Gastroesophageal sphincter (tissue), 4 donors: ENCODE results near the gene NAV2. TPM values are rescaled to one million over a fixed set of nuclear protein-coding genes. Genes with fewer than 3 reads are reported as not detected.

Source experiments
- ATAC-seq: fragments of 150-250 bp; one replicate; pipeline ENCODE4 v1.9.1; 2016; ENCODE audit warnings: mild to moderate bottlenecking, moderate library complexity
- H3K27ac ChIP-seq, 4 donors: fragments of 200-600 bp; sonication (generic) in 3 of 4; 1 replicate in 3 of 4; 2 replicates in 1 of 4; pipeline ENCODE4 v1.5.1; 2016 to 2019
- H3K27me3 ChIP-seq: fragments of 200-600 bp; sonication (generic); one replicate; pipeline ENCODE4 v1.5.1; 2019
- H3K36me3 ChIP-seq, 2 donors: fragments of 200-600 bp; sonication (generic); one replicate each; pipeline ENCODE4 v1.5.1; 2019; ENCODE audit warnings: control low read depth in 1 of 2
- H3K4me1 ChIP-seq, 3 donors: fragments of 200-600 bp; sonication (generic); 1 replicate in 2 of 3; 2 replicates in 1 of 3; pipeline ENCODE4 v1.5.1; 2016 to 2019; ENCODE audit warnings: control low read depth in 2 of 3
- H3K4me3 ChIP-seq, 2 donors: fragments of 200-600 bp; sonication (generic); one replicate each; pipeline ENCODE4 v1.5.1; 2019; ENCODE audit warnings: mild to moderate bottlenecking in 1 of 2, moderate library complexity in 1 of 2
- H3K9me3 ChIP-seq, 3 donors: fragments of 200-600 bp; sonication (generic); one replicate each; pipeline ENCODE4 v1.5.1; 2017 to 2019; ENCODE audit warnings: control low read depth in 2 of 3
- EP300 ChIP-seq: sonication (generic); formaldehyde crosslinking; IDR thresholded peaks from one replicate; pipeline ENCODE4 v1.6.1; 2017; ENCODE audit warnings: antibody characterized with exemption, mild to moderate bottlenecking
- POLR2A ChIP-seq, 2 donors: fragments of 450-650 bp; IDR thresholded peaks; one replicate each; pipeline ENCODE4 v1.6.1; 2017; ENCODE audit warnings: antibody characterized with exemption in 2 of 2, mild to moderate bottlenecking in 2 of 2, moderate library complexity in 1 of 2
- POLR2AphosphoS5 ChIP-seq: sonication (generic); formaldehyde crosslinking; IDR thresholded peaks from one replicate; pipeline ENCODE4 v1.6.1; 2017; ENCODE audit warnings: antibody characterized with exemption
- WGBS, 2 donors: methylation state at CpG; one replicate each; pipeline ENCODE4 v1.1.5; 2018; ENCODE audit warnings: low coverage in 1 of 2; 5-methylcytosine and 5-hydroxymethylcytosine counted together
- total RNA-seq, 4 donors: library from RNA; depleted of rRNA; stranded (reverse); fragments of >200 nt; gene quantifications; one replicate each; pipeline ENCODE4 v1.1.0, GENCODE V29; 2016
- TF ChIP-seq, protein P1 (sequence below), 4 experiments: fragments of 200-600 bp in 2 of 4; fragments of 450-650 bp in 2 of 4; sonication (generic) in 1 of 4; IDR thresholded peaks; one replicate each; pipeline ENCODE4 v1.5.1; 2017 to 2019; ENCODE audit warnings: antibody characterized with exemption in 4 of 4, mild to moderate bottlenecking in 2 of 4, moderate library complexity in 2 of 4

Gene NAV2
- total RNA-seq, 4 donors from 2014 or later: 19.5 to 57.1 (median 43.4) TPM

DNA sequence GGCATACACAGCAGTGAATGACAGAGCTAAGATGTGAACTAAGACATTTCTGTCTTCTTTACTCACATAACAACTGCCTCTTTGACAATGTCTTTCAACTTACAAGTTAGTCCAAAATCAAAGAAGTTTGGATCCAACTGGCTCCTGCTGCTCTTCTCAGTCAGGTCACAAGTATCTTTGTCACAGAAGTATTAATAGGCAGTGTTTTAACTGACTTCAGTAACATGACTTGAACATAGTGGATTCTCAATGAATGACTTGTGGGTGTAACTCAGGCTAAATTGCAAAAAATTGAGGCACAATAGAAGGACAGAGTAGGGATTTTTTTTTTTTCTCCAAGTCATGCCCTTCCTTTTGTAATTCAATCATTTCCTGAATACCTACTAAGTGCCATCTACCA, 425.0 kb downstream of the NAV2 start:
- peaks cover 12% of the 10 kb centered on the region for H3K27me3 ChIP-seq
- ATAC-seq: no peak
- no peak for TF ChIP-seq POLR2A (IDR thresholded peaks at IDR 0.05)
- TF ChIP-seq EP300: no peak
- TF ChIP-seq, protein P1, sequence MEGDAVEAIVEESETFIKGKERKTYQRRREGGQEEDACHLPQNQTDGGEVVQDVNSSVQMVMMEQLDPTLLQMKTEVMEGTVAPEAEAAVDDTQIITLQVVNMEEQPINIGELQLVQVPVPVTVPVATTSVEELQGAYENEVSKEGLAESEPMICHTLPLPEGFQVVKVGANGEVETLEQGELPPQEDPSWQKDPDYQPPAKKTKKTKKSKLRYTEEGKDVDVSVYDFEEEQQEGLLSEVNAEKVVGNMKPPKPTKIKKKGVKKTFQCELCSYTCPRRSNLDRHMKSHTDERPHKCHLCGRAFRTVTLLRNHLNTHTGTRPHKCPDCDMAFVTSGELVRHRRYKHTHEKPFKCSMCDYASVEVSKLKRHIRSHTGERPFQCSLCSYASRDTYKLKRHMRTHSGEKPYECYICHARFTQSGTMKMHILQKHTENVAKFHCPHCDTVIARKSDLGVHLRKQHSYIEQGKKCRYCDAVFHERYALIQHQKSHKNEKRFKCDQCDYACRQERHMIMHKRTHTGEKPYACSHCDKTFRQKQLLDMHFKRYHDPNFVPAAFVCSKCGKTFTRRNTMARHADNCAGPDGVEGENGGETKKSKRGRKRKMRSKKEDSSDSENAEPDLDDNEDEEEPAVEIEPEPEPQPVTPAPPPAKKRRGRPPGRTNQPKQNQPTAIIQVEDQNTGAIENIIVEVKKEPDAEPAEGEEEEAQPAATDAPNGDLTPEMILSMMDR (IDR thresholded peaks at IDR 0.05): no peak
- TF ChIP-seq POLR2AphosphoS5: no peak
- peaks cover 0 to 1% (median 0%) of the 10 kb centered on the region in 3 donors for H3K4me1 ChIP-seq
- H3K27ac ChIP-seq: no peak overlapping the region
- H3K4me3 ChIP-seq: no peak overlapping the region
- no peaks in the 10 kb centered on the region for H3K36me3 ChIP-seq
- no peaks in the 10 kb centered on the region for H3K9me3 ChIP-seq

DNA sequence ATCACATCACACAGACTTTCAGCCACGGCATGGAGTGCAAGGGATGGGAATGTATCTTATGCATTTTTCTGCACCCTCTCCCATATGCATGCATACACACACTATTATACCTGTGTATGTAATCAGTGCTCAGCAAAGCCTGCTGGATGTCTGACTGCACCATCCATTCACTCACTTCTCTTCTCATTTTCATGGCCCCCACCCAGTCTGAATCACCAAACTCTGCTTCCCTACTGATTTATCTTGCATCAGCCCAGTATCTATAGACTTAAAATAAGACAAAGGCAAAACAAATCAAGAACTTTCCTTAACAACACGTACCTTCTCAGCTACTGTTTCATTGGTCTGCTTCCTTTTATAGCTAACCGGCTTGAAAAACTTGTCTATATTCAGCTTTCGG, 426.1 kb downstream of the NAV2 start:
- WGBS, 2 donors: 81 to 83% methylated on average over 4 of the region's 4 CpGs
- Histone ChIP-seq H3K27me3 (peaks cover 16% of the 10 kb centered on the region), H3K36me3 (no peaks in the 10 kb centered on the region), H3K4me3 (no peak overlapping the region), H3K9me3 (no peaks in the 10 kb centered on the region), H3K4me1 (no peaks in the 10 kb centered on the region), H3K27ac (no peak overlapping the region)
- TF ChIP-seq EP300: no peak
- TF ChIP-seq, protein P1 (IDR thresholded peaks at IDR 0.05): no peak
- no peak for TF ChIP-seq POLR2AphosphoS5
- TF ChIP-seq POLR2A (IDR thresholded peaks at IDR 0.05): no peak
- no peak for ATAC-seq

DNA sequence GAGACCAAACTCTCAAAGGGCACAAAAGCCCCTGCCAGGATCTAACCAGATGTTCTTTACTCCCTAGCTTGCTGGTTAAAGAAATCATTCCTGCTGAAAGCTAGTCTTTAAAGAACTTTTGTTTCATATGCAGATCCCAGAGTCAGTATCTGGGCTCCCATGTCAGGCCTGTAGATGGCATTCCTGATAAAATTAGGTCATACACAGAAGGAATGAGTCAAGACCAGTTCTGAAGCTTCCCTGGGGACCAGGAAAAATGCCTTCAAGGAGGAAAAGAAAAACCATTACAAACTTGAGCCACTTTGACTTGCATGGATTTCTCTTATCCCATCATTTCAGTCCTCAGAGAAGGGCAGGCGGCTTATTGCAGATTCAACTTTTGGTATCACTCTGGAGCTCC, 441.7 kb downstream of the NAV2 start:
- no peaks in the 10 kb centered on the region for H3K36me3 ChIP-seq
- H3K4me1 ChIP-seq: peaks cover 0 to 24% (median 3%) of the 10 kb centered on the region in 3 donors
- no peak overlapping the region for H3K27ac ChIP-seq
- WGBS, 2 donors: 90 to 91% methylated on average over 1 of the region's 1 CpG
- H3K27me3 ChIP-seq: peaks cover 64% of the 10 kb centered on the region
- no peak overlapping the region for H3K4me3 ChIP-seq
- TF ChIP-seq, protein P1 (IDR thresholded peaks at IDR 0.05): no peak
- TF ChIP-seq POLR2A (IDR thresholded peaks at IDR 0.05) (no peak), POLR2AphosphoS5 (no peak)
- ATAC-seq: no peak
- no peaks in the 10 kb centered on the region for H3K9me3 ChIP-seq

DNA sequence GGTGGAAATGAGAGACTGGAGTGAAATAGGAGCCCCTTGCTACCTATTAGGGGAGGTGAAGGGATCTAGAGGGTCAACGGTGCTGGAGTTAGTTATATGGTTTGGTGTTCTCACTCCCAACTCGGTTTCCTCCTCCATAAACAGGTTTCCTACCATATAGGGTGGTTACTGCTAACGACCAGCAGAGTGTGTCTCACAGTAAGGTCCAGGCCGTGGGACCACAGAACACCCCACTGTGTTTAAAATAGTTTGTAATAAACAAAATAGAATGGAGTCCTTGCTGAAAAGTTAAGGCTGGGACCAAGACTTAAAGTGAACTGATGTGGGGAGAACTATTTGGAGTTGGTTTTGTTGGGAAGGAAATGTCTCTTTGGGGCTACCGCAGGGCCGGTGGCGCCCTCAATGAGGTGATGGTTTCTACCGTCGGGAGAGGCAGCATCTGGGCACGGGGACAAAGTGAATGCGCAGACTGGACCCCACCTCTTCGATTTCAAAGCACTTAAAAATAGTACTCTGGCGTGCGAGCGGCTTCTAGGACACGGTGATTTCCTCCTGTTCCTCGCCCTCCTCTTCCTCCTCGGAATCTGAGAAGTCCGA, 443.1 kb downstream of the NAV2 start:
- Histone ChIP-seq H3K27me3 (peaks cover 78% of the 10 kb centered on the region), H3K4me3 (no peak overlapping the region)
- 8% methylated on average over 9 to 11 of the region's 19 CpGs for WGBS, 2 donors

More for the DNA sequence above, 443.1 kb downstream of the NAV2 start:
- no peak for ATAC-seq
- H3K4me1 ChIP-seq: peaks cover 0 to 24% (median 3%) of the 10 kb centered on the region in 3 donors
- TF ChIP-seq POLR2AphosphoS5: no peak
- no peak for TF ChIP-seq POLR2A (IDR thresholded peaks at IDR 0.05)
- no peak for TF ChIP-seq EP300
- TF ChIP-seq, protein P1 (IDR thresholded peaks at IDR 0.05): no peak
- H3K27ac ChIP-seq: no peak overlapping the region
- H3K9me3 ChIP-seq: peaks cover 0 to 8% (median 0%) of the 10 kb centered on the region in 3 donors
- no peaks in the 10 kb centered on the region for H3K36me3 ChIP-seq
